ENCODE measurements around the gene TSHZ2.

- TF ChIP-seq CTCF (IDR thresholded peaks at IDR 0.05; ENCODE audit: low read depth, low read length) (no peak), EZH2phosphoT487 (IDR thresholded peaks at IDR 0.05; ENCODE audit: low read depth) (no peak)
Observed at GRCh38 chr20:53001498-53002301, 29.5 kb downstream of the TSHZ2 start.
